GM19023 (cell line): ENCODE results near the gene KRT80.

Experiments
- ATAC-seq: cut with Tn5 transposase; IDR thresholded peaks from one replicate; pipeline ENCODE4 v1.9.1; 2021; ENCODE audit warnings: mild to moderate bottlenecking, moderate library complexity; ENCODE audit not compliant: unreplicated experiment

KRT80 gene

GRCh38 chr12:52199294-52199919 lies 7.6 kb upstream of the KRT80 start:
- no peak for ATAC-seq

GRCh38 chr12:52198454-52199215 lies 6.8 kb upstream of the KRT80 start:
- ATAC-seq = no peak

- ATAC-seq = no peak
Measured at GRCh38 chr12:52197371-52198231, 5.8 kb upstream of the KRT80 start.

GRCh38 chr12:52195065-52195730 lies 3.4 kb upstream of the KRT80 start:
- ATAC-seq = no peak

GRCh38 chr12:52193991-52194390 lies 2.2 kb upstream of the KRT80 start:
- no peak for ATAC-seq

- ATAC-seq = no peak
Measured at GRCh38 chr12:52193532-52193931, 1.7 kb upstream of the KRT80 start.

GRCh38 chr12:52190860-52191729 lies 719 bp downstream of the KRT80 start:
- no peak for ATAC-seq

GRCh38 chr12:52189376-52190174 lies 2.2 kb downstream of the KRT80 start:
- ATAC-seq = no peak

GRCh38 chr12:52188658-52189057 lies 3.2 kb downstream of the KRT80 start:
- ATAC-seq = no peak

- ATAC-seq = no peak
Measured at GRCh38 chr12:52187640-52188039, 4.2 kb downstream of the KRT80 start.

GRCh38 chr12:52187206-52187605 lies 4.6 kb downstream of the KRT80 start:
- no peak for ATAC-seq

- ATAC-seq = no peak
Measured at GRCh38 chr12:52186118-52186840, 5.5 kb downstream of the KRT80 start.

- no peak for ATAC-seq
Measured at GRCh38 chr12:52185400-52185967, 6.3 kb downstream of the KRT80 start.

- ATAC-seq = no peak
Measured at GRCh38 chr12:52184813-52185212, 7.0 kb downstream of the KRT80 start.

GRCh38 chr12:52183971-52184370 lies 7.8 kb downstream of the KRT80 start:
- no peak for ATAC-seq

- no peak for ATAC-seq
Measured at GRCh38 chr12:52183544-52183910, 8.3 kb downstream of the KRT80 start.

- ATAC-seq = no peak
Measured at GRCh38 chr12:52182898-52183543, 8.8 kb downstream of the KRT80 start.

GRCh38 chr12:52182384-52182783 lies 9.4 kb downstream of the KRT80 start:
- no peak for ATAC-seq
